Superior temporal gyrus (tissue), 1 donor: ENCODE measurements around the gene SS18L1.

Source experiments
- DNase-seq: peaks from one replicate; pipeline ENCODE4 v3.0.0-alpha.2; 2016; ENCODE audit errors: extremely low spot score

The SS18L1 gene

GRCh38 chr20:62193079-62194025, 49.8 kb downstream of the SS18L1 start:
- DNase-seq = no peak

- DNase-seq = no peak
Observed at GRCh38 chr20:62195075-62195405, 51.5 kb downstream of the SS18L1 start.

GRCh38 chr20:62195736-62196135, 52.2 kb downstream of the SS18L1 start:
- DNase-seq = no peak

- no peak for DNase-seq
Observed at GRCh38 chr20:62196286-62196685, 52.7 kb downstream of the SS18L1 start.

- no peak for DNase-seq
Observed at GRCh38 chr20:62197311-62197710, 53.7 kb downstream of the SS18L1 start.

- DNase-seq = no peak
Observed at GRCh38 chr20:62197801-62198200, 54.2 kb downstream of the SS18L1 start.

GRCh38 chr20:62198496-62198895, 54.9 kb downstream of the SS18L1 start:
- no peak for DNase-seq

- DNase-seq = no peak
Observed at GRCh38 chr20:62198931-62199330, 55.4 kb downstream of the SS18L1 start.

GRCh38 chr20:62200491-62201172, 57.1 kb downstream of the SS18L1 start:
- no peak for DNase-seq

- DNase-seq = no peak
Observed at GRCh38 chr20:62201173-62202082, 57.9 kb downstream of the SS18L1 start.

GRCh38 chr20:62202083-62202395, 58.5 kb downstream of the SS18L1 start:
- DNase-seq = no peak

- no peak for DNase-seq
Observed at GRCh38 chr20:62202676-62203377, 59.3 kb downstream of the SS18L1 start.

GRCh38 chr20:62203378-62204030, 59.9 kb downstream of the SS18L1 start:
- DNase-seq = no peak

GRCh38 chr20:62205618-62206387, 62.2 kb downstream of the SS18L1 start:
- DNase-seq = no peak

- DNase-seq = no peak
Observed at GRCh38 chr20:62206388-62206775, 62.8 kb downstream of the SS18L1 start.

- no peak for DNase-seq
Observed at GRCh38 chr20:62208061-62208794, 64.7 kb downstream of the SS18L1 start.

- DNase-seq = no peak
Observed at GRCh38 chr20:62208795-62209755, 65.5 kb downstream of the SS18L1 start.

GRCh38 chr20:62209850-62210495, 66.4 kb downstream of the SS18L1 start:
- DNase-seq = no peak
